Esophagus squamous epithelium (tissue), 5 donors: ENCODE measurements around the gene PLEKHN1. TPM values are rescaled to one million over a fixed set of nuclear protein-coding genes. Genes with fewer than 3 reads are reported as not detected.
A peak's percentile ranks its signal among the peaks of the same experiment; 100 is the strongest.

Experiments
- DNase-seq: peaks from one replicate; lab custom pipeline; 2025; lab: John Stamatoyannopoulos, UW
- H3K27ac ChIP-seq, 4 donors: fragments of 200-600 bp; sonication (generic); one replicate each; pipeline ENCODE4 v1.5.1; 2016 to 2019; ENCODE audit warnings: mild to moderate bottlenecking in 1 of 4
- H3K27me3 ChIP-seq, 4 donors: fragments of 200-600 bp; sonication (generic); 1 replicate in 3 of 4; 2 replicates in 1 of 4; pipeline versions ENCODE4 v1.5.1 to v1.6.0; 2017 to 2021; ENCODE audit warnings: antibody characterized with exemption in 1 of 4
- H3K36me3 ChIP-seq, 3 donors: fragments of 200-600 bp; sonication (generic); one replicate each; pipeline ENCODE4 v1.5.1; 2016 to 2019
- H3K4me1 ChIP-seq, 3 donors: fragments of 200-600 bp; sonication (generic); one replicate each; pipeline ENCODE4 v1.5.1; 2017 to 2019
- H3K4me3 ChIP-seq, 4 donors: fragments of 200-600 bp; sonication (generic); 1 replicate in 3 of 4; 2 replicates in 1 of 4; pipeline ENCODE4 v1.5.1; 2016 to 2019; ENCODE audit warnings: mild to moderate bottlenecking in 2 of 4, moderate library complexity in 1 of 4
- H3K9me3 ChIP-seq, 3 donors: fragments of 200-600 bp; sonication (generic); one replicate each; pipeline ENCODE4 v1.5.1; 2016 to 2019
- CTCF ChIP-seq, 6 experiments: fragments of 450-650 bp in 4 of 6; fragments of 200-600 bp in 2 of 6; sonication (generic) in 2 of 6; IDR thresholded peaks; one replicate each; pipeline ENCODE4 v1.5.1; 2016 to 2019; ENCODE audit warnings: antibody characterized with exemption in 6 of 6, mild to moderate bottlenecking in 4 of 6, moderate library complexity in 4 of 6
- POLR2A ChIP-seq, 4 donors: fragments of 450-650 bp; IDR thresholded peaks; one replicate each; pipeline ENCODE4 v1.6.1; 2017; ENCODE audit warnings: antibody characterized with exemption in 4 of 4, mild to moderate bottlenecking in 4 of 4, moderate library complexity in 3 of 4
- WGBS, 2 donors: methylation state at CpG; one replicate each; pipeline ENCODE4 v1.1.5; 2018; 5-methylcytosine and 5-hydroxymethylcytosine counted together
- intact Hi-C: fragments of 100-400 bp; cut with DNase I; formaldehyde crosslinking; loops from one replicate; pipeline ENCODE4 v1.15.0; 2022
- total RNA-seq, 4 donors: library from RNA; depleted of rRNA; stranded (reverse); fragments of >200 nt; gene quantifications; one replicate each; pipeline ENCODE4 v1.1.0, GENCODE V29; 2016
- donor health status: DM: yes; HTN: yes; CAD: no.

Gene PLEKHN1
- total RNA-seq, 4 donors from 2014 or later: 16.8 to 39.6 (median 23.4) TPM

- no peak overlapping the region for H3K4me3 ChIP-seq
- peaks cover 0 to 10% (median 2%) of the 10 kb centered on the region in 4 donors for H3K27me3 ChIP-seq
- H3K27ac ChIP-seq: no peak overlapping the region
- peaks cover 3 to 16% (median 3%) of the 10 kb centered on the region in 3 donors for H3K4me1 ChIP-seq
- no CpG with 5 or more reads among the region's 15 CpGs for WGBS, 2 donors
- no peak for TF ChIP-seq CTCF (IDR thresholded peaks at IDR 0.05)
- TF ChIP-seq POLR2A (IDR thresholded peaks at IDR 0.05): no peak
- H3K36me3 ChIP-seq: peaks cover 47 to 95% (median 49%) of the 10 kb centered on the region in 3 donors
- H3K9me3 ChIP-seq: no peaks in the 10 kb centered on the region
- intact Hi-C loops: no loop called here
- DNase-seq: no peak
Observed at GRCh38 chr1:947958-948357, 18.3 kb upstream of the PLEKHN1 start.

- 80 to 95% methylated on average over 5 to 8 of the region's 9 CpGs for WGBS, 2 donors
- Histone ChIP-seq H3K36me3 (peaks cover 68 to 100% (median 70%) of the 10 kb centered on the region in 3 donors), H3K4me1 (no peaks in the 10 kb centered on the region), H3K4me3 (no peak overlapping the region), H3K27ac (no peak overlapping the region), H3K9me3 (no peaks in the 10 kb centered on the region), H3K27me3 (no peaks in the 10 kb centered on the region)
- intact Hi-C loops: no loop called here
- TF ChIP-seq CTCF (IDR thresholded peaks at IDR 0.05): no peak
- no peak for TF ChIP-seq POLR2A (IDR thresholded peaks at IDR 0.05)
- DNase-seq: no peak
Observed at GRCh38 chr1:950268-950667, 16.0 kb upstream of the PLEKHN1 start.

GRCh38 chr1:950881-951280, 15.4 kb upstream of the PLEKHN1 start:
- Histone ChIP-seq H3K27ac (no peak overlapping the region), H3K4me3 (no peak overlapping the region), H3K27me3 (no peaks in the 10 kb centered on the region), H3K36me3 (peaks cover 73 to 100% (median 74%) of the 10 kb centered on the region in 3 donors), H3K9me3 (no peaks in the 10 kb centered on the region), H3K4me1 (no peaks in the 10 kb centered on the region)
- 87 to 94% methylated on average over 2 to 9 of the region's 23 CpGs for WGBS, 2 donors
- TF ChIP-seq POLR2A (IDR thresholded peaks at IDR 0.05): no peak
- TF ChIP-seq CTCF (IDR thresholded peaks at IDR 0.05): no peak
- intact Hi-C loops: no loop called here
- no peak for DNase-seq

- no peak overlapping the region for H3K4me3 ChIP-seq
- no peak overlapping the region for H3K27ac ChIP-seq
- intact Hi-C loops: no loop called here
- H3K4me1 ChIP-seq: peaks cover 0 to under 1% (median 0%) of the 10 kb centered on the region in 3 donors
- no peaks in the 10 kb centered on the region for H3K9me3 ChIP-seq
- peaks cover 73 to 100% (median 79%) of the 10 kb centered on the region in 3 donors for H3K36me3 ChIP-seq
- TF ChIP-seq CTCF (IDR thresholded peaks at IDR 0.05): peak in 2 of 6 experiments; percentile 10 to 16
- no peak for TF ChIP-seq POLR2A (IDR thresholded peaks at IDR 0.05)
- H3K27me3 ChIP-seq: no peaks in the 10 kb centered on the region
- no peak for DNase-seq
- WGBS, 2 donors: 71 to 74% methylated on average over 3 to 5 of the region's 6 CpGs
Observed at GRCh38 chr1:951364-951763, 14.9 kb upstream of the PLEKHN1 start.

- 95 to 100% methylated on average over 1 to 11 of the region's 15 CpGs for WGBS, 2 donors
- Histone ChIP-seq H3K9me3 (no peaks in the 10 kb centered on the region), H3K27ac (no peak overlapping the region), H3K36me3 (peaks cover 75 to 100% (median 83%) of the 10 kb centered on the region in 3 donors), H3K27me3 (no peaks in the 10 kb centered on the region), H3K4me1 (peaks cover 0 to 8% (median 6%) of the 10 kb centered on the region in 3 donors), H3K4me3 (no peak overlapping the region)
- no peak for DNase-seq
- TF ChIP-seq CTCF (IDR thresholded peaks at IDR 0.05): no peak
- no peak for TF ChIP-seq POLR2A (IDR thresholded peaks at IDR 0.05)
- intact Hi-C loops: no loop called here
Observed at GRCh38 chr1:952201-952600, 14.1 kb upstream of the PLEKHN1 start.
